Measurements from ENCODE around the gene LCE2D.

LCE2D gene

DNA sequence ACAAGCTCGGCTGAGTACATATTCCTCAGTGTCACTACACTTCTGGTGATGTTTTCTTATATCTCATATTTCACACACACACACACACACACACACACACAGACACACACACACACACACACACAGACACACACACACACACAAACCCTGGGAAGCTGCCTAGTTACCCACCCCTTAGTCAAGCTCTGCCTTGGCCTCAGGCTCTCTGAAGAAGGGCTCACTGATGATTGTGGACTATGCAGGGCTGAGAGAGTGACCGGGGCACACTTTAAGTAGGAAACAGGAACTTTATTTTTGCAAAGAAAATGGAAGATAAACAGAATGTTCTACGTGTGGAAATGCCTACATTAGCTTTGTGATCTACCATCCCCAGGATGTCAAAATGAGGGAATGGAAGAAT is 19.2 kb upstream of the LCE2D start:
- H3K27ac ChIP-seq (replicated peaks), result no peak overlapping the region
- TF ChIP-seq GABPA (IDR thresholded peaks at IDR 0.05; ENCODE audit: low read depth) (no peak), SPI1 (IDR thresholded peaks at IDR 0.05; ENCODE audit: borderline replicate concordance, low read depth) (no peak), POLR2AphosphoS5 (IDR thresholded peaks at IDR 0.05; ENCODE audit: low read depth) (no peak)
- TF ChIP-seq, protein P1, sequence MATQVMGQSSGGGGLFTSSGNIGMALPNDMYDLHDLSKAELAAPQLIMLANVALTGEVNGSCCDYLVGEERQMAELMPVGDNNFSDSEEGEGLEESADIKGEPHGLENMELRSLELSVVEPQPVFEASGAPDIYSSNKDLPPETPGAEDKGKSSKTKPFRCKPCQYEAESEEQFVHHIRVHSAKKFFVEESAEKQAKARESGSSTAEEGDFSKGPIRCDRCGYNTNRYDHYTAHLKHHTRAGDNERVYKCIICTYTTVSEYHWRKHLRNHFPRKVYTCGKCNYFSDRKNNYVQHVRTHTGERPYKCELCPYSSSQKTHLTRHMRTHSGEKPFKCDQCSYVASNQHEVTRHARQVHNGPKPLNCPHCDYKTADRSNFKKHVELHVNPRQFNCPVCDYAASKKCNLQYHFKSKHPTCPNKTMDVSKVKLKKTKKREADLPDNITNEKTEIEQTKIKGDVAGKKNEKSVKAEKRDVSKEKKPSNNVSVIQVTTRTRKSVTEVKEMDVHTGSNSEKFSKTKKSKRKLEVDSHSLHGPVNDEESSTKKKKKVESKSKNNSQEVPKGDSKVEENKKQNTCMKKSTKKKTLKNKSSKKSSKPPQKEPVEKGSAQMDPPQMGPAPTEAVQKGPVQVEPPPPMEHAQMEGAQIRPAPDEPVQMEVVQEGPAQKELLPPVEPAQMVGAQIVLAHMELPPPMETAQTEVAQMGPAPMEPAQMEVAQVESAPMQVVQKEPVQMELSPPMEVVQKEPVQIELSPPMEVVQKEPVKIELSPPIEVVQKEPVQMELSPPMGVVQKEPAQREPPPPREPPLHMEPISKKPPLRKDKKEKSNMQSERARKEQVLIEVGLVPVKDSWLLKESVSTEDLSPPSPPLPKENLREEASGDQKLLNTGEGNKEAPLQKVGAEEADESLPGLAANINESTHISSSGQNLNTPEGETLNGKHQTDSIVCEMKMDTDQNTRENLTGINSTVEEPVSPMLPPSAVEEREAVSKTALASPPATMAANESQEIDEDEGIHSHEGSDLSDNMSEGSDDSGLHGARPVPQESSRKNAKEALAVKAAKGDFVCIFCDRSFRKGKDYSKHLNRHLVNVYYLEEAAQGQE (IDR thresholded peaks at IDR 0.05; ENCODE audit: insufficient replicate concordance, low read depth), result no peak
- TF ChIP-seq, protein P2, sequence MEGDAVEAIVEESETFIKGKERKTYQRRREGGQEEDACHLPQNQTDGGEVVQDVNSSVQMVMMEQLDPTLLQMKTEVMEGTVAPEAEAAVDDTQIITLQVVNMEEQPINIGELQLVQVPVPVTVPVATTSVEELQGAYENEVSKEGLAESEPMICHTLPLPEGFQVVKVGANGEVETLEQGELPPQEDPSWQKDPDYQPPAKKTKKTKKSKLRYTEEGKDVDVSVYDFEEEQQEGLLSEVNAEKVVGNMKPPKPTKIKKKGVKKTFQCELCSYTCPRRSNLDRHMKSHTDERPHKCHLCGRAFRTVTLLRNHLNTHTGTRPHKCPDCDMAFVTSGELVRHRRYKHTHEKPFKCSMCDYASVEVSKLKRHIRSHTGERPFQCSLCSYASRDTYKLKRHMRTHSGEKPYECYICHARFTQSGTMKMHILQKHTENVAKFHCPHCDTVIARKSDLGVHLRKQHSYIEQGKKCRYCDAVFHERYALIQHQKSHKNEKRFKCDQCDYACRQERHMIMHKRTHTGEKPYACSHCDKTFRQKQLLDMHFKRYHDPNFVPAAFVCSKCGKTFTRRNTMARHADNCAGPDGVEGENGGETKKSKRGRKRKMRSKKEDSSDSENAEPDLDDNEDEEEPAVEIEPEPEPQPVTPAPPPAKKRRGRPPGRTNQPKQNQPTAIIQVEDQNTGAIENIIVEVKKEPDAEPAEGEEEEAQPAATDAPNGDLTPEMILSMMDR (IDR thresholded peaks at IDR 0.05; ENCODE audit: insufficient read depth, low read length), result no peak
- no peak for DNase-seq (ENCODE audit: low read depth in 1 of 2, low spot score in 1 of 2)
- H3K4me3 ChIP-seq (replicated peaks; ENCODE audit: insufficient read depth, low read length), result no peak overlapping the region
- no peaks in the 10 kb centered on the region for H3K27me3 ChIP-seq (ENCODE audit: insufficient read depth, poor library complexity, severe bottlenecking)

DNA sequence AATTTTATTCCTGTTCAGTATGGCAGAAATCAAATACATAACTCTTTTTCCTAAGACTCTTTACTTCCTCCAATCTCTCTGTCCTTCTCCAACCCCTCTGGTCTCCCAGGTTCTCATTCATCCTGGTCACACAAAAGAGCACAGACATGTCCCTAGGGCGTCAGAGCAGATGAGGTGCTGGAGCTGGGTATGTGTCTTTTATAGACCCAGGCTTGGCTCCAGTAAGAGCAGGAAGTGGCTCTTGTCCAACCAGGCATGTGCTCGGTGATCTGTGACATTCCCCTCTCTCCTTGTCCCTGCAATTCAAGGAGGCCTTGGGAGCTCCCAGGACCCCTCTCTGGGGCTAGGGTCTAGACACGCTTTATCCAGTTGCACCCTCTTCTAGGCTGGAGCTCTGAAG is 18.0 kb upstream of the LCE2D start:
- no peak overlapping the region for H3K4me3 ChIP-seq (replicated peaks; ENCODE audit: insufficient read depth, low read length)
- DNase-seq (ENCODE audit: low read depth in 1 of 2, low spot score in 1 of 2), result no peak
- no peak overlapping the region for H3K27ac ChIP-seq (replicated peaks)
- no peaks in the 10 kb centered on the region for H3K27me3 ChIP-seq (ENCODE audit: insufficient read depth, poor library complexity, severe bottlenecking)
- TF ChIP-seq GABPA (IDR thresholded peaks at IDR 0.05; ENCODE audit: low read depth), result no peak
- TF ChIP-seq, protein P1 (IDR thresholded peaks at IDR 0.05; ENCODE audit: insufficient replicate concordance, low read depth), result no peak
- no peak for TF ChIP-seq SPI1 (IDR thresholded peaks at IDR 0.05; ENCODE audit: borderline replicate concordance, low read depth)
- TF ChIP-seq, protein P2 (IDR thresholded peaks at IDR 0.05; ENCODE audit: insufficient read depth, low read length), result no peak
- TF ChIP-seq POLR2AphosphoS5 (IDR thresholded peaks at IDR 0.05; ENCODE audit: low read depth), result no peak

DNA sequence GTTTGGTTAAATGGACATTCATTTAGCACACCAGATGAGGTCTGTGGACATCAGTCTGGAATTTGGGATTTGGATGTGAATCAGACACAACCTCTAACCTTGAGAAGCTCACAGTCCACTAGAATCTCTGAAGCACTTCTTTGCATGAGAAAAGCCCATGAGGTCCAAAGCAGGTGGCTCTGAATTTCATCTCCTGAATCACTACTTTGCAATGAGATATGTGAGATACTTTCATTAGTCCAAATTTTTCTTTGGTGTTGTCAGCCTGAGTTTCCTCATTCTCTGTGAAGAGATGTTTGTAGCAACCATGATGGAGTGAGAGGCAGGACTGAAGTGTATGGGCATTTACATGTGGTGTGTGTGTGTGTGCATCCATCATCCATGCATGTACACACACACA is 16.5 kb upstream of the LCE2D start:
- TF ChIP-seq SPI1 (IDR thresholded peaks at IDR 0.05; ENCODE audit: borderline replicate concordance, low read depth), result no peak
- TF ChIP-seq, protein P2 (IDR thresholded peaks at IDR 0.05; ENCODE audit: insufficient read depth, low read length), result no peak
- TF ChIP-seq, protein P1 (IDR thresholded peaks at IDR 0.05; ENCODE audit: insufficient replicate concordance, low read depth), result no peak
- no peak for TF ChIP-seq GABPA (IDR thresholded peaks at IDR 0.05; ENCODE audit: low read depth)
- TF ChIP-seq POLR2AphosphoS5 (IDR thresholded peaks at IDR 0.05; ENCODE audit: low read depth), result no peak
- Histone ChIP-seq H3K27ac (replicated peaks) (no peak overlapping the region), H3K27me3 (ENCODE audit: insufficient read depth, poor library complexity, severe bottlenecking) (no peaks in the 10 kb centered on the region), H3K4me3 (replicated peaks; ENCODE audit: insufficient read depth, low read length) (no peak overlapping the region)
- no peak for DNase-seq (ENCODE audit: low read depth in 1 of 2, low spot score in 1 of 2)
